Umbilical cord (tissue), 2 donors: ENCODE results near the gene SON. TPM values are rescaled to one million over a fixed set of nuclear protein-coding genes. Genes with fewer than 3 reads are reported as not detected.
A peak's percentile ranks its signal among the peaks of the same experiment; 100 is the strongest.
"Not testable (repeated sequence)": the region's sequence is repeated elsewhere in the genome, so short reads cannot be mapped to it uniquely, and the experiment has no call there.

Source experiments
- DNase-seq: peaks from one replicate; pipeline ENCODE4 v3.0.0-alpha.2; 2015; ENCODE audit warnings: low spot score
- total RNA-seq: library from RNA; depleted of rRNA; stranded (reverse); fragments of >200 nt; gene quantifications from one replicate; pipeline ENCODE4 v1.2.3, GENCODE V29; 2014; ENCODE audit warnings: low replicate concordance; ENCODE audit not compliant: insufficient read depth

The SON gene, protein sequence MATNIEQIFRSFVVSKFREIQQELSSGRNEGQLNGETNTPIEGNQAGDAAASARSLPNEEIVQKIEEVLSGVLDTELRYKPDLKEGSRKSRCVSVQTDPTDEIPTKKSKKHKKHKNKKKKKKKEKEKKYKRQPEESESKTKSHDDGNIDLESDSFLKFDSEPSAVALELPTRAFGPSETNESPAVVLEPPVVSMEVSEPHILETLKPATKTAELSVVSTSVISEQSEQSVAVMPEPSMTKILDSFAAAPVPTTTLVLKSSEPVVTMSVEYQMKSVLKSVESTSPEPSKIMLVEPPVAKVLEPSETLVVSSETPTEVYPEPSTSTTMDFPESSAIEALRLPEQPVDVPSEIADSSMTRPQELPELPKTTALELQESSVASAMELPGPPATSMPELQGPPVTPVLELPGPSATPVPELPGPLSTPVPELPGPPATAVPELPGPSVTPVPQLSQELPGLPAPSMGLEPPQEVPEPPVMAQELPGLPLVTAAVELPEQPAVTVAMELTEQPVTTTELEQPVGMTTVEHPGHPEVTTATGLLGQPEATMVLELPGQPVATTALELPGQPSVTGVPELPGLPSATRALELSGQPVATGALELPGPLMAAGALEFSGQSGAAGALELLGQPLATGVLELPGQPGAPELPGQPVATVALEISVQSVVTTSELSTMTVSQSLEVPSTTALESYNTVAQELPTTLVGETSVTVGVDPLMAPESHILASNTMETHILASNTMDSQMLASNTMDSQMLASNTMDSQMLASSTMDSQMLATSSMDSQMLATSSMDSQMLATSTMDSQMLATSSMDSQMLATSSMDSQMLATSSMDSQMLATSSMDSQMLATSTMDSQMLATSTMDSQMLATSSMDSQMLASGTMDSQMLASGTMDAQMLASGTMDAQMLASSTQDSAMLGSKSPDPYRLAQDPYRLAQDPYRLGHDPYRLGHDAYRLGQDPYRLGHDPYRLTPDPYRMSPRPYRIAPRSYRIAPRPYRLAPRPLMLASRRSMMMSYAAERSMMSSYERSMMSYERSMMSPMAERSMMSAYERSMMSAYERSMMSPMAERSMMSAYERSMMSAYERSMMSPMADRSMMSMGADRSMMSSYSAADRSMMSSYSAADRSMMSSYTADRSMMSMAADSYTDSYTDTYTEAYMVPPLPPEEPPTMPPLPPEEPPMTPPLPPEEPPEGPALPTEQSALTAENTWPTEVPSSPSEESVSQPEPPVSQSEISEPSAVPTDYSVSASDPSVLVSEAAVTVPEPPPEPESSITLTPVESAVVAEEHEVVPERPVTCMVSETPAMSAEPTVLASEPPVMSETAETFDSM (N-terminal part only)
- total RNA-seq = 134 TPM

DNA sequence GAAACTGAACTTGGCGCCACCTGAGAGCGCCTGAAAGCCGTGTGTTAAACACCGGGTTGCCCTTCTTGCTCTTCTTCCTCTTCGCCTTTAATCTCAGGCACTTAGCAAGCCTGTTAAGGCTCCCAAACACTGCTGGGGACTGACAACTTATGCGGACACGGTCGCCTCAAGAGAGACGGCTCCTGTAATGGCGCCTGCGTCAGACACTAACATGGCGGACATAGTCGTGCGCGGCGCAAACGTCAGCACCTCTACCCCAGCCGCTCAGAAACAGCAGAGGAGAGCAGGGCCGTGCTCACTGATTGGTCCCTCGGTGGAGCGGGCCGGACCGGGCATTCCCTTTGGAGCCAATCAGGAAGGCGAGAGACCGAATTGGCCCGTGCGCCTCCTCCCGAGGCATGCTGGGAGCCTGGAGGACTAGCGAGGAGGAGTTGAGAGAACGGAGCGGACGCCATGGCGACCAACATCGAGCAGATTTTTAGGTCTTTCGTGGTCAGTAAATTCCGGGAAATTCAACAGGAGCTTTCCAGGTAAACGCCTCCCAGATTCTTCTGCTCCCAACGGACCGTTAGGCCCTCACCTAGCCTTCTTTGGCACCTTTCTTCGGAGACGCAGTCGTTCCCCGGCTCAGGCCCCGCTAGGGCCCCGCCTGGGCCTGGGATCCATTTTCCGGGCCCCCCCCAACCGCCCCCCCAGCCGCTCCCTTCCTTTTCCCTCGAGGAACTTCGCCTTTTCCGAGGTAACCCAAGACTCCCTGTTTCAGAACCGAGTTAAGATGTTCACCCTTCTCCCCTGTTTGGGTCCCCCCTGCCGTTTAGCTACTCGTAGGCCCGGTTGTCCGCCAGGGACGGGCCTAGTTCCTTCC, at the start of gene SON:
TSS of gene SON (plus strand) at position 399 of the 865 bp plus-strand sequence. CDS start at position 454, 55 bp downstream.
- peak; percentile 100 for DNase-seq

DNA sequence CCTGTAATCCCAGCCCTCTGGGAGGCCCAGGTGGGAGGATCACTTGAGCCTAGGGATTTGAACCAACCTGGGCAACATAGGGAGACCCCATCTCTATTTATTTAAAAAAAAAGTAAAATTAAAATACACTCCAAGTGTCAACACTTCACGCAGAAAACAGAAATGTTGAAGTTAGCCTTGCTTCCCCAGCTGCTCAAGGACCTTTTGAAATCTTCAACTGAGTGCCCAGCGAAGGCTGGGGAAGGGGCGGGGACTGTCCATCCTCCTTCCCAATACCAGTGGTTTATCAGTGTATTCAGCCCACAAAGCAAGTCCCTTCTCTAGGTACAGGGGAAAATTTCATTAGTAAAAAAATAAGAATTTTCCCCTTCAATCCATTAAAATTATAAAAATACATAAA, 49.1 kb upstream of the SON start:
- DNase-seq = no peak

DNA sequence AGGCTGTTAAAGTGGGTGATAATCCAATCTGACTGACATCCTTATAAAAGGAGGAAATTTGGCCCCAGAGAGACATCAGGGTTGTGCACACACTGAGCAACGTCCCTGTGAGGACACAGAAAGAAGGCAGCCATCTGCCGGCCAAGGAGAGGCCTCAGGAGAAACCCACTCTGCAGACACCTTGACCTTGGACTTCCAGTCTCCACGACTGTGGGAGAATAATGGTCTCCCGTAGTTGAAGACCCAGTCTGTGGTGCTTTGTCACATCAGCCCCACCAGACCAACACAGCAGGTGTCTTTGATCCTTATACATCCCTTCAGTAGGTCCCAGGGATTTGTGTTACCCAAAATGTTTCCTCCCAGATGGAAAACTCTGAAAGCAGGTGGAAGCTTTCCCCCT, 47.1 kb upstream of the SON start:
- no peak for DNase-seq

DNA sequence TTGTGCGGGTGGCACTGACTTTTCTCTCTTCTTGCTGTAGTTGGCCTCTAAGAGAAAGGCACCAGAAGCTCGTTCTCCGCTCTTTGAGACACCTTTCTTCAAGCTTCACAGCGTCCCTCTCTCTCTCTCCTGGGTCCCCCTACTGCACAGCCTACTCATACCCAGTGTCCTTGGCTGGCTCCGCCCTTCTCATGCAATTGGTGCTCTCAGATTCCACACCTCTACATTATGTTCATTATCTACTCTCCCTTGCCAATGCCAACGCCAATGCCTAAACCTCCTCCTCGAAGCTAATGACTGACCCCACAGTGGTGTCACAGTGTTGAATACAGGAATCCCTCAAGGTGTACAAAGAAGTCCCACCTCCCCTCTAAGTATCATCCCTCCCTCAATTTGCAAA, 46.5 kb upstream of the SON start:
- no peak for DNase-seq

DNA sequence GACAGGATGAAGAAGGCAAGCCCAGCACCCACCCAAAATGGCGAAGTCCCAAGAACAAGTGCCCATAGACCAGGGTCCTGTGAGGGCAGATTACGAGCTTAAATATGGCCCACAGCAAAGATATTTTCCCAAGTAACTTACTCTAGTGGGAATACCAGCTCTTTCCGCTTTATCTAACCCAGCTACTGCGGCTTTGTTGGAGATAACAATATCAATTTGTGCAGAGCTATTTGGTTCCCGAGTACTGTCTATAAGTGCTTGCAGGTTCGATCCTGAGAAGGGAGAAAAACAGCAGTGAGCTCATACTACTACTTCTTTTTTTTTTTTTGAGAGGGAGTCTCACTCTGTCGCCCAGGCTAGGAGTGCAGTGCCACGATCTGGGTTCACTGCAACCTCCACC, 37.0 kb upstream of the SON start:
- no peak for DNase-seq

DNA sequence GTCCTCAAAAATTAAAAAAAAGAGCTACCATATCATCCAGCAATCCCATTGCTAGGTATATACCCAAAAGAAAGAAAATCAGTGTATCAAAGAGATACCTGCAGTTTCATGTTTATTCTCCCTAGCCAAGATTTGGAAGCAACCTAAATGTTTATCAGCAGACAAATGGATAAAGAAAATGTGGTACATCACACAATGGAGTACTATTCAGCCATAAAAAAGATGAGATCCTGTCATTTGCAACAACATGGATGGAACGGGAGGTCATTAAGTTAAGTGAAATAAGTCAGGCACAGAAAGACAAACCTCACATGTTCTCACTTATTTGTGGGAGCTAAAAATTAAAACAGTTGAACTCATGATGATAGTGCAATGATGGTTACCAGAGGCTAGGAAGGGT, 35.8 kb upstream of the SON start:
- DNase-seq = not testable (repeated sequence)

DNA sequence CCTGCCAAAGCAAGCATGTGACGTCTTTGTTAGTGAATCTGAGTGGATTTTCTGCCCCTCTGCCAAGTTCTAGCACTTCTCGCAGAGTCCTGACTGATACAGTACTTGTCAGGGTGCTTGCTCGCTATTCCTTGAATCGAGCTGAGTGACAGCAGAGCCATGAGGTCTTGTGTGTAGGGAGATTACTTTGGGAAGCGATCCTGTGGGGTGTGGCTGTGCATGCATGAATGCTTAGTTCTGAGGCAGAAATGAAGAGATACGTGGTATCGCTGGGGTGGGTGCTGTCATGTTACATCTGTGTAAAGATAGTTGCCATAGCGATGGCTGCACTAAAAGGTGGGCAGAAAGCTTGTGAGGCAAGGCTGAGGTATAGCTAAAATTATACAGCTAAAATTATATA, 32.0 kb upstream of the SON start:
- no peak for DNase-seq

DNA sequence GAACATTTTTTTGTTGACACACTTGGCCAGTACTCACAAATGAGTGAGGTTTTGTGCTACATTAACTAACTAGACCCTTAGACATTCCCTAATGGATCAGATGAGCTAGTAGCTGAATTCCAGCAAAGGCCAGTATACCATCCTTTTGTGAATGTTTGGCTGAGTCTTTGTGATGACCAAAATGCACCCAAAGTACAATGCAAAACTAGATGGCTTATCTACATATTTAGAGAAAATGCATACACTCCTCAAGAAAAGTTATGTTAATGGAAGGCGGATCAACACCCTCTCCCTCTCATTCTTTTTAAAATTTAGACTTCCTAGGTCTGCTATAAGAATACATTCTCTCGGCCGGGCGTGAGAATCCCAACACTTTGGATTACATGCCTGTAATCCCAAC, 31.2 kb upstream of the SON start:
- no peak for DNase-seq

DNA sequence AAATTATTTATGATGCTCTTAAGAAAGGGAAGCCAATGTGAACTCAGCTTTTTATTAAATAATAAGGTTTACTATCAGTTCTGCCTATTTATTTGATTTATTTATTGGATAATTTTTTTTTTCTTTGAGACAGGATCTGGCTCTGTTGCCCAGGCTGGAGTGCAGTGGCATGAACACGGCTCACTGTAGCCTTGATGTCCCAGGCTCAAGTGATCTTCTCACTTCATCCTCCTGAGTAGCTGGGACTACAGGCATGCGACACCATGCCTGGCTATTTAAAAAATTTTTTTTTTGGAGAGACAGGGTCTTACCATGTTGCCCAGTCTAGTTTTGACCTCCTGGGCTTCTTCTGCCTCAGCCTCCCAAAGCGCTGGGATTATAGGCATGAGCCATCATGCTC, 30.4 kb upstream of the SON start:
- DNase-seq = no peak

DNA sequence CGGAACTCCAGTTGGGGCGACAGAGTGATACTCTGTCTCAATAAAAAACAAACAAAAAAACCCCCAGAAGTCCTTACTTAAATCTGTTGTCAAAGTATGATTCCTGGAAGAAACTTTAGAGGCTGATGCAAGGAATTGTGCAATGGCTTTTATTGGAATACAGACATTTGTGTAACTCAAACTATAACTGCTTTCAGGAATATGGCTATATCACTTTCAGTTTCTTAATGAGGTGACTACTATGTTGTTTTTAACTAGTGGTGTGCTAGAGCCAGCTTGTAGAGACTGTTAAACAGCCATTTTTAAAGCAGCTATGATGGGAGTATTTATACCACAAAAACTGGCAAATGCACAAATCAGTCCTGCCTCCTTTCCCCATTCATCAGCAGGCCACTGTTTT, 28.6 kb upstream of the SON start:
- no peak for DNase-seq

DNA sequence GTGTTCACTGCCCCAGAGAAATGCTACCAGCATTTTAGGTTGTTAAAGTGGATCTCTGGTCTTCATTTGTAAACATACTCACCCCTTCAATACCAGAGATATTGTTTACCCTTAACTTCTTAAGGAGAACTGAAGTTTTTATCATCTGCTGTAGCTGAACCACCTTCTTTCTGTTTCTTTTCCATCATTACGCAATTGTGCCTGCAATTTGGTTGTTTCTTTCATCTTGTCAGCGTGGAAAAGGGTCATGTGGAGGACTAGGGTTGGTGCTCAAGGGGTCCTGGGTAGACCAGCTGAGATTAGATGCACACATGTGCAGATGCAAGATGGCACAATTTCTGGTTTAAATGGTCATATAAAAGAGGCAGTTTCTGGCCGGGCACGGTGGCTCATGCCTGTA, 23.9 kb upstream of the SON start:
- DNase-seq = no peak

DNA sequence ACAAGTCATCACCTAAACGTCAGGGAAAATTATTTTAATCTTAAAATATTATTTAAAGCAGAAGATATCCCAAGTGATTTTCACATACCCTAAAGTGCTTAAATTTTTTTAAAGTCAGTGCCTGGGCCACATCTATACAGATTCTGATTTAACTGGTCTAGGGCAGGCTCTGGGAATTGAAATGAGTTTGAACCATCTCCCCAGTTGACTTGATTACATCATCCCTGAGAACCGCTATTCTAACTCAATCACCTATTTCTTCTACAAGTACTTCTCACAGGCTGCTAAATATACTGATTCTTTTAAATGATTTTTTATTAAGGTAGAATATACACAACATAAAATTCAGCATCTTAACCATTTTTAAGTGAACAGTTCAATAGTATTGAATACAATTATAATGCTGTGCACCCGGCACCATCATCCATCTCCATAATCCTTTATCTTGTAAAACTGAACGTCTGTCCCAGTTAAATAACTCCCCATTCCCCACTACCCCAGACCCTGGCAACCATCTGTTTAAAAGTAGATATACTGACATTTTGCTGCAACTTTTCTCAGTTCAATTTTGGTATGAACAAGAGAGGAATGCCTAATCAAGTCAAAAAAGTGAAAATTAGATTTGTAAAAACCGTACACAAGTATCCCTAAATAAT, 20.4 kb upstream of the SON start:
- no peak for DNase-seq

DNA sequence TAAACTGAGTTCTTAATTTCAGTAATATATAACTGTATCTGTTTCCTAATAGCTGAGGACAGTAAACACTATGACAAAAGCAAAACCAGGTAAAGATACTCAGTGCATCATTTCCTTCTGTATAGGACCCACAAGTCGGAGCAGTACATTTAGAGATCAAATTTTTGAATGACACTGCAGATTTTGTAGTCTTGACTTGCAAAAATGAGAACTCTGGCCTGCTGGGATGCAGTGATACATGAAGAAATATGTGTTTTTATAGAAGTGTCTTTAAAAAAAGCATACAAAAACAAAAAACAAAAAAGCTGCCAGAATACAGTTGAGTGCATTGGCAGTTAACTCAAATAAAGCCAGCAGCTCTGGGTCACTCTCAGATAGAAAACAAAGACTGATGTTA, 19.9 kb upstream of the SON start:
- no peak for DNase-seq

DNA sequence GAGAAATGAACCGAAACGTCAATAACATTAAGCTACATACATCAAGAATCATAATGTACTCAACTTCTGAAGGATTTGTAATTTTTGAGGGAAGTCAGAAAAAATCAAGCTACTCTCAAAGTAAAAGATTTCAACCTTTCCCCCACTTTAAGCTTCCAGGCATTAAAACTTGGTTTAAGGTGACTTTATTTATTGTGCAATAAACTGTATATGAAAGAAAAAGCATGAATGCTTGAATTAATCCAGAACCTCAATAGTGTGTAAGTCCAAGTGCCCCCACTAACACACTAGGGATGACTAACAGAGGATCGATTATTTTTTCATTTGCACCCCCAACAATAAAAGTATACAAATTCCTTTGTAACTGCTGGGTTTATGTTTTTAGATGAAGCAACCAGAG, 11.8 kb upstream of the SON start:
- no peak for DNase-seq

DNA sequence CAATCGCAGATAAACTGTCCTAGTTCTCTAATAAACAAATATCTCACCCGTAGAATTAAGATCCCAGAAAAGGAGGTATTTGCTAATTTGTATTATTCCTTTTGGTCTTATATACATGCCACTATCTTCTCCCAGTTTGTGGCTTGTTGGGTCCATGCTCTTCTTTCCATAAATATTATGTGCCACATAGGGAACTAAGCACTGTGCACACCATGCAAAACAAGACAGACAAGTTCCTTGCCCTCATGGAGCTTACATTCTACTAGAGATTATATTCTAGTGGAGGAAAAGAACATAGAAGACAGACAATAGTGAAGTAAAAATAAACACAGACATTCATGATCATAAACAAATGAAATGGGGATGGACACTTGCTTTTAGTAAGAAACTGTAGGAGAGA, 5.6 kb upstream of the SON start:
- no peak for DNase-seq

DNA sequence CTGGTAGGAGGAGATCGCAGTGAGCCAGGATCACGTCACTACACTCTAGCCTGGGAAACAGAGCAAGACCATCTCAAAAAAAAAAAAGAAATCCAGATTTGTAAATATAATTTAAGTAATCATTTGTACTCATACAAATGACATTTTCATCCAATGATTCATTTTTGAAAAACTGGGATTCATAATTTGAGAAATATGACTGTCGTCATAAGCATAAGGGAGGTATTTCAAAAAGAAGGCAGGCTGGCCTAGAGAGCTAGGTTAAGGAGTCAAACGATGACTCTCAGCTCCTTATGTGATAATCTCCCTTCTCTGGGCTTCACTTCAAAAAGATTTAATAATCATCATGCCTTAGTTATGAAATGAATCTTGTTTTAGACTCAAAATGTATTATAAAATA, 3.2 kb upstream of the SON start:
- no peak for DNase-seq

DNA sequence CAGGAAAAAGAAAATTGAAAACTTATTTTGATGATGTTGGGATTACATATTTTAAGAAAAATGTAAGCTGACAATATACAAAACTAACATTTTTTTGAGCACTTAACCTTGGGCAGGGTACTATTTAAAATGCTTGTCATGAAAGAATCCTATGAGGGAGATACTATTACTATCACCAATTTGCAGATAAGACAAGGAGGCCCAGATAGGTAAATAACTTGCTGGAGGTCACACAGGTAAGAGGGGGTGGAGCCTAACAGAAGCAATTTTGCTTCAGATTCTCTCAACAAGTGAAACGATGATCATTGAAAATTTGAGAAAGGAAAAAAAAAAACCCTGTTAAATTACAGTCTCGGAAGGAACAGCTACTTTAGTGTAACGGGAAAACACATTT, 2.1 kb upstream of the SON start:
- no peak for DNase-seq

DNA sequence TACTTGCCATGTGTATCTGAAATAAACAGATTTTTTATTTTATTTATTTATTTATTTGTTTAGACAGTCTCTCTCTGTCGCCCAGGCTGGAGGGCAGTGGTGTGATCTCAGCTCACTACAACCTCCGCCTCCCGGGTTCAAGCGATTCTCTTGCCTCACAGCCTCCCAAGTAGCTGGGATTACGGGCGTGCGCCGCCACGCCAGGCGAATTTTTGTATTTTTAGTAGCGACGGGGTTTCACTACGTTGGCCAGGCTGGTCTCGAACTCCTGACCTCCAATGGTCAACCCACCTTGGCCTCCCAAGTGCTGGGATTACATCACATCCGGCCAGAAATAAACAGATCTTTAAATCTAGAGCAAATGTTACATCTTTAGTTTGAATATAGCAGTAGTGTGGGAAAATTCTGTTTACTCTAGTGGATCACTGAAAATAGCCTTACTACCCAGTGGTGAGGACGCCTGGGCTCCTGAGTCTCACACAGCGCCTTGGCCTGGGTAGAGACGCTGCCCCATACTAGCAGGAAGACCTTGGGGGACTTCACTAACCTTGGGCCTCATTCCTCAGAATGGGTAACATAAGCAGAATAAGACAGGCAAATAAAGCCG, 1.6 kb upstream of the SON start:
- DNase-seq = no peak

DNA sequence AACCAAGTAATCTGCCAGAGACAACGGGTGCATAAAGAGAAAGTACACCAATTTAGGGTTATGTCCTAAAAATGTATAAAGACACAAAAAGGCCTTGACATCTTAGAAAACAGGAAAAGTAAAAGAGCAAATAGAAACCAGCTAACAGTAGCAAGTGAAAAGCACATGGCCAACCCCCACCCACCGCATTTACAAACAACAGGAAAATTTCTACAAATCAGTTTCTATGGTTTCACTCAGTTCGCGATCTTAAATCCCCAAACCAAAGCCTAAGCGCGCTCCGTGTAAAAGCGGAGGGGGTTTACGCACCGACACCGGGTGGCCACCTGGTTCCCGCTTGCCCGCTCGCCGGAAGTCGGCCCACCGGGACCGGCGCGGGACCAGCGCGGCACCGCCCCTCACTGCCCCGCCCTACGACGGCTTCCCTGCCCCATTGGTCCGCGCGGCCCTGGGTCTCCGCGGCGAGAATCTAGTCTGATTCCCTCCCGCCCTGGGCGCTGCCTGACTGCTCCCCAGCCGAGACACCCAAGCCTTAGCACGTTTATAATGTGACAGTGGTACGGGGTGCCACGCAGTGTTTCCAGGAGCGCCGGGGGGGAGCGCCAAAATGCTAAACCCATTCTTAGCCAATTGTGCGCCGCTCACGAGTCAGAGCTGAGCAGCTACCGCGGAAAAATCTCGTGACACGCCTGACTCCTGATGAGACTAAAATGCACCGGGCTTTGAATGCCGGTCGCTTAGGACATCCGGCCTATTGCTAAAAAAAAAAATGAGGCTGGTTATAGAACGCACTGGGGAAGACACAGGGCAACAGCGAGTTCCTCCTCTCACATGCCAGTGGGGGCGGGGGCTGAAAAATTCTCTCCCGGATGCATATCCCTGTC, 840 bp upstream of the SON start, which contains the start of gene GART:
TSS of gene GART (minus strand) at position 362 of the 884 bp plus-strand sequence. CDS start 2,802 bp downstream, outside the sequence.
- DNase-seq = peak; percentile 86
